ENCODE data around the gene FIBIN. TPM values are rescaled to one million over a fixed set of nuclear protein-coding genes. Genes with fewer than 3 reads are reported as not detected.

Gene FIBIN
- 0.65 and 4.4 TPM in 2 replicates for total RNA-seq

GRCh38 chr11:26993965-26994457 lies at the start of gene FIBIN:
Gene FIBIN (plus strand): TSS chr11:26994112. CDS start chr11:26994527, 415 bp downstream.

GRCh38 chr11:27040302-27041115 lies 46.6 kb downstream of the FIBIN start, which contains the start of gene BBOX1:
Gene BBOX1 (plus strand): TSS chr11:27040815. CDS start chr11:27055431, 14,616 bp downstream.

Other genes with a start within 250 kb of the FIBIN start
- 0.13 TPM in 1 of 2 replicates, not detected in the other for gene BBOX1, start 46.7 kb downstream of the FIBIN start, total RNA-seq

Measured in mesangial cell (primary cell).